ENCODE measurements around the gene NBEAL1.

The NBEAL1 gene

DNA sequence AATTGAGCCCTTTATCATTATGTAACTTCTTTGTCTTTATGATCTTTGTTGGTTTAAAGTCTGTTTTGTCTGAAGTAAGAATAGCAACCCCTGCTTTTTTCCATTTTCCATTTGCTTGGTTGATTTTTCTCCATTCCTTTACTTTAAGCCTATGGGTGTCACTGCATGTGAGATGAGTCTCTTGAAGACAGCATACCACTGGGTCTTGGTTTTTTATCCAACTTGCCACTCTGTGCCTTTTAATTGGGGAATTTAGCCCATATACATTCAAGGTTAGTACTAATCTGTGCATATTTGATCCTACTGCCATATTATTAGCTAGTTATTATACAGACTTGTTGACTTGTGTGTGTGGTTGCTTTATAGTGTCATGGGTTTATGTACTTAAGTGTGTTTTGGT is 89.6 kb downstream of the NBEAL1 start:
- TF ChIP-seq POLR2AphosphoS5 (IDR thresholded peaks at IDR 0.05; ENCODE audit: low read depth, low read length), result no peak
- TF ChIP-seq FOXP2 (optimal IDR thresholded peaks at IDR 0.05; ENCODE audit: borderline replicate concordance, extremely low read depth, extremely low read length, insufficient read depth), result no peak
- no peak for TF ChIP-seq SIN3A (IDR thresholded peaks at IDR 0.05; ENCODE audit: borderline replicate concordance, insufficient read depth, low read length)
- no peak for TF ChIP-seq TAF1 (IDR thresholded peaks at IDR 0.05; ENCODE audit: borderline replicate concordance, insufficient read depth, low read length)
- TF ChIP-seq REST (IDR thresholded peaks at IDR 0.05; ENCODE audit: insufficient read depth in 1 of 2, low read depth in 2 of 2, low read length in 2 of 2), result no peak

GRCh38 chr2:203105996-203106395 is 91.3 kb downstream of the NBEAL1 start:
- no peak for TF ChIP-seq FOXP2 (optimal IDR thresholded peaks at IDR 0.05; ENCODE audit: borderline replicate concordance, extremely low read depth, extremely low read length, insufficient read depth)
- no peak for TF ChIP-seq REST (IDR thresholded peaks at IDR 0.05; ENCODE audit: insufficient read depth in 1 of 2, low read depth in 2 of 2, low read length in 2 of 2)
- TF ChIP-seq SIN3A (IDR thresholded peaks at IDR 0.05; ENCODE audit: borderline replicate concordance, insufficient read depth, low read length), result no peak
- no peak for TF ChIP-seq POLR2AphosphoS5 (IDR thresholded peaks at IDR 0.05; ENCODE audit: low read depth, low read length)
- TF ChIP-seq TAF1 (IDR thresholded peaks at IDR 0.05; ENCODE audit: borderline replicate concordance, insufficient read depth, low read length), result no peak

DNA sequence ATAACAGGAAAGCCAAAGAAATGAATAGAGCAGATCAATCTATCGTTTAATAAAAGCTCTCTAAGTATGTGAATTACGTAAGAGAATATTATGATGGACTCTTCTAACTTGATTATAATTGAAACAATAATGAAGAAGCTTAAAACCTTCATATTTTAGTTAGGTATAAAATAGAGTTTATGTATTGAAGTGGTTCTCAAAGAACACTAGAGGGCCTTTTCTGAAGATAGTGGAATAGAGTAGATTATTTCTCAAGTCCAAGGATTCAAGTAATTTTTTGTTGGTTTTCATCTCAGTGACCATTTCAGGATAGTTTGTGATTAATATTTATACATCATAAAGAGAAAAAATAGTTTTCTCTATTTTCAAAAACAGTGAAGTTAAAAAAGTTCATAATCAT is 97.7 kb downstream of the NBEAL1 start:
- TF ChIP-seq TAF1 (IDR thresholded peaks at IDR 0.05; ENCODE audit: borderline replicate concordance, insufficient read depth, low read length), result no peak
- TF ChIP-seq SIN3A (IDR thresholded peaks at IDR 0.05; ENCODE audit: borderline replicate concordance, insufficient read depth, low read length), result no peak

DNA sequence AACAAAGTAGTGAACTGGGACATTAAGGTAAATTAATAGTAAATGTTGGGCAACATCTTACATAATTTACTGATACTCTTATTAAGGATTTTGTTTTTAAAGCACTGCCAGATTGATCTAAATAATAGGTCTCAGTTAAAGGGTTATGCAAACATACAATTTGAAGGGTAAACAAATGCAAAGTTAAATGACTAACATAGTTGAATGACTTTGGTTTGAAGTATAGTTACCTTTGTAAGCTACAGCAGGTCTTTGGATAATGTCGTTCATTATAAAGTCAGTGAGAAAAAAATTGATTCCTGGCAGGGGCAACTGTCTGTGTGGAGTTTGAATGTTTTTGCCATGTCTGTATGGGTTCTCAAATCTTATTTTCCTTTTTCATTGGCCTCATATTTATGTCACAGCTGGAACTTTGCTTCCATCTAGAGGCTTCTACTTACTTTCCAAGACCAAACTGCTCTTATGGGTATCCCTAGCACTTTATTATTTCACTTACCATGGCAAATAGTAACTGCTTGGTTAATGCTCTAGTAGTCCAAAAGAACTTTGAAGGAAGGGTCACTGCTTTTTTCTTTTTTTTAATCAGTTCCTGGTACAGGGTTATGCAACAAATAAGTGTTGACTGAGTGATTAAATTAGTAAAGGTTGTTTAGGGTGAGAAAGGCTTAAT is 107.8 kb downstream of the NBEAL1 start:
- no peak for TF ChIP-seq SIN3A (IDR thresholded peaks at IDR 0.05; ENCODE audit: borderline replicate concordance, insufficient read depth, low read length)
- TF ChIP-seq TAF1 (IDR thresholded peaks at IDR 0.05; ENCODE audit: borderline replicate concordance, insufficient read depth, low read length), result no peak
- no peak for TF ChIP-seq REST (IDR thresholded peaks at IDR 0.05; ENCODE audit: insufficient read depth in 1 of 2, low read depth in 2 of 2, low read length in 2 of 2)
- no peak for TF ChIP-seq POLR2AphosphoS5 (IDR thresholded peaks at IDR 0.05; ENCODE audit: low read depth, low read length)
- TF ChIP-seq FOXP2 (optimal IDR thresholded peaks at IDR 0.05; ENCODE audit: borderline replicate concordance, extremely low read depth, extremely low read length, insufficient read depth), result no peak

GRCh38 chr2:203126996-203127395 is 112.3 kb downstream of the NBEAL1 start:
- TF ChIP-seq TAF1 (IDR thresholded peaks at IDR 0.05; ENCODE audit: borderline replicate concordance, insufficient read depth, low read length) (no peak), SIN3A (IDR thresholded peaks at IDR 0.05; ENCODE audit: borderline replicate concordance, insufficient read depth, low read length) (no peak), POLR2AphosphoS5 (IDR thresholded peaks at IDR 0.05; ENCODE audit: low read depth, low read length) (no peak), REST (IDR thresholded peaks at IDR 0.05; ENCODE audit: insufficient read depth in 1 of 2, low read depth in 2 of 2, low read length in 2 of 2) (no peak), FOXP2 (optimal IDR thresholded peaks at IDR 0.05; ENCODE audit: borderline replicate concordance, extremely low read depth, extremely low read length, insufficient read depth) (no peak)
